ENCODE results near the gene TBC1D5. TPM values are rescaled to one million over a fixed set of nuclear protein-coding genes. Genes with fewer than 3 reads are reported as not detected.

TBC1D5 gene
- total RNA-seq, 1 experiment from 2014 or later = 33.9 TPM

GRCh38 chr3:17580901-17581300, 161.5 kb downstream of the TBC1D5 start:
- no peaks in the 10 kb centered on the region for H3K27me3 ChIP-seq (ENCODE audit: insufficient read depth, low read length)
- DNase-seq (ENCODE audit: low read depth, low spot score) (no peak), ATAC-seq (no peak)
- no peak overlapping the region for H3K4me3 ChIP-seq (replicated peaks in 1 of 2; ENCODE audit: low read depth in 1 of 2, low read length in 2 of 2)
- H3K9ac ChIP-seq (ENCODE audit: low read length) = no peak overlapping the region
- H3K9me3 ChIP-seq (ENCODE audit: control insufficient read depth in 1 of 2, insufficient read depth in 1 of 2, low read depth in 1 of 2, low read length in 2 of 2) = no peaks in the 10 kb centered on the region
- H3K9me2 ChIP-seq (ENCODE audit: insufficient read depth) = no peaks in the 10 kb centered on the region
- H2AFZ ChIP-seq (ENCODE audit: low read depth, low read length, poor library complexity, severe bottlenecking) = no peak overlapping the region
- RAD21 ChIA-PET (ENCODE audit: low non-redundant PET in 1 of 2, low total read pairs in 2 of 2, uncharacterized antibody in 2 of 2, unreplicated experiment in 2 of 2) = no interaction called here
- TF ChIP-seq CEBPB (IDR thresholded peaks at IDR 0.05; ENCODE audit: low read depth) (no peak), EZH2phosphoT487 (IDR thresholded peaks at IDR 0.05; ENCODE audit: borderline replicate concordance) (no peak), REST (IDR thresholded peaks at IDR 0.05; ENCODE audit: low read depth) (no peak), MAX (IDR thresholded peaks at IDR 0.05) (no peak), FOSL1 (IDR thresholded peaks at IDR 0.05; ENCODE audit: low read depth) (no peak), POLR2AphosphoS5 (IDR thresholded peaks at IDR 0.05; ENCODE audit: low read depth, low read length) (no peak), ELF1 (IDR thresholded peaks at IDR 0.05; ENCODE audit: borderline replicate concordance, low read depth) (no peak), SIN3A (IDR thresholded peaks at IDR 0.05; ENCODE audit: low read depth) (no peak), ZFX (IDR thresholded peaks at IDR 0.05) (no peak), RAD21 (IDR thresholded peaks at IDR 0.05; ENCODE audit: low read depth) (no peak), ZBTB33 (IDR thresholded peaks at IDR 0.05; ENCODE audit: extremely low read depth, insufficient replicate concordance, low read length) (no peak), JUND (IDR thresholded peaks at IDR 0.05) (no peak), POLR2A (IDR thresholded peaks at IDR 0.05; ENCODE audit: borderline replicate concordance, extremely low read depth, insufficient read depth, insufficient read length) (no peak), CTCF (IDR thresholded peaks at IDR 0.05 in 2 of 3, conservative IDR thresholded peaks at IDR 0.05 in 1 of 3; ENCODE audit: borderline replicate concordance in 1 of 3, insufficient read depth in 1 of 3, low read depth in 2 of 3, low read length in 2 of 3) (no peak), ZNF274 (IDR thresholded peaks at IDR 0.05; ENCODE audit: low read depth, low read length) (no peak), EZH2 (IDR thresholded peaks at IDR 0.05) (no peak), SRF (IDR thresholded peaks at IDR 0.05; ENCODE audit: low read depth) (no peak), CBX3 (IDR thresholded peaks at IDR 0.05; ENCODE audit: low read depth) (no peak)
- H3K27ac ChIP-seq (ENCODE audit: low read depth, low read length) = no peak overlapping the region
- intact Hi-C loops (cut with micrococcal nuclease) = no loop called here
- no peaks in the 10 kb centered on the region for H3K4me1 ChIP-seq (ENCODE audit: control insufficient read depth in 1 of 2, insufficient read depth in 2 of 2, low read length in 2 of 2)
- CTCF ChIA-PET = no interaction called here
- no TSS peak for BruUV-seq (replicated peaks)
- no peak overlapping the region for H3K4me2 ChIP-seq (ENCODE audit: low read length)
- H3K79me2 ChIP-seq (ENCODE audit: insufficient read depth, low read length) = peaks cover 3% of the 10 kb centered on the region; the same call in 1 of the 2 replicates
- POLR2A ChIA-PET = no interaction called here
- no peaks in the 10 kb centered on the region for H3K36me3 ChIP-seq (ENCODE audit: control insufficient read depth in 1 of 2, insufficient read depth in 2 of 2, low read length in 2 of 2)
- no peaks in the 10 kb centered on the region for H4K20me1 ChIP-seq (ENCODE audit: insufficient read depth)

Measured in HCT116 (cell line).